Vagina (tissue), 2 donors: Measurements from ENCODE around the gene LMO1. TPM values are rescaled to one million over a fixed set of nuclear protein-coding genes. Genes with fewer than 3 reads are reported as not detected.

Source experiments
- DNase-seq, 2 donors: peaks; one replicate each; pipeline ENCODE4 v3.0.0-alpha.2; 2017; ENCODE audit errors: extremely low spot score in 2 of 2
- H3K27ac ChIP-seq: fragments of 200-600 bp; sonication (generic); one replicate; pipeline ENCODE4 v1.5.1; 2019
- H3K27me3 ChIP-seq: fragments of 200-600 bp; sonication (generic); one replicate; pipeline ENCODE4 v1.5.1; 2019
- H3K36me3 ChIP-seq, 2 donors: fragments of 200-600 bp; sonication (generic); one replicate each; pipeline ENCODE4 v1.5.1; 2017 to 2019
- H3K4me1 ChIP-seq: fragments of 200-600 bp; sonication (generic); one replicate; pipeline ENCODE4 v1.5.1; 2019
- H3K4me3 ChIP-seq, 2 donors: fragments of 200-600 bp; sonication (generic); 1 replicate in 1 of 2; 2 replicates in 1 of 2; pipeline ENCODE4 v1.5.1; 2016 to 2019
- H3K9me3 ChIP-seq: fragments of 200-600 bp; sonication (generic); one replicate; pipeline ENCODE4 v1.5.1; 2019
- POLR2A ChIP-seq, 2 donors: fragments of 450-650 bp; IDR thresholded peaks; one replicate each; pipeline ENCODE4 v1.6.1; 2017; ENCODE audit warnings: antibody characterized with exemption in 2 of 2, mild to moderate bottlenecking in 2 of 2, moderate library complexity in 2 of 2
- POLR2AphosphoS5 ChIP-seq, 2 donors: sonication (generic); formaldehyde crosslinking; IDR thresholded peaks; one replicate each; pipeline ENCODE4 v1.9.0; 2017; ENCODE audit warnings: antibody characterized with exemption in 2 of 2, mild to moderate bottlenecking in 2 of 2, low read depth in 1 of 2; ENCODE audit not compliant: insufficient read depth in 1 of 2
- intact Hi-C: fragments of 100-400 bp; cut with DNase I; formaldehyde crosslinking; loops from one replicate; pipeline ENCODE4 v1.15.1; 2023
- total RNA-seq: library from RNA; depleted of rRNA; stranded (reverse); fragments of >200 nt; gene quantifications from one replicate; pipeline ENCODE4 v1.2.3, GENCODE V29; 2016
- TF ChIP-seq, protein P1 (sequence below), 3 experiments: fragments of 450-650 bp in 2 of 3; fragments of 200-600 bp in 1 of 3; sonication (generic) in 1 of 3; IDR thresholded peaks; one replicate each; pipeline ENCODE4 v1.5.1; 2017 to 2019; ENCODE audit warnings: antibody characterized with exemption in 3 of 3, mild to moderate bottlenecking in 2 of 3, moderate library complexity in 2 of 3

LMO1 gene
- total RNA-seq = not detected

DNA sequence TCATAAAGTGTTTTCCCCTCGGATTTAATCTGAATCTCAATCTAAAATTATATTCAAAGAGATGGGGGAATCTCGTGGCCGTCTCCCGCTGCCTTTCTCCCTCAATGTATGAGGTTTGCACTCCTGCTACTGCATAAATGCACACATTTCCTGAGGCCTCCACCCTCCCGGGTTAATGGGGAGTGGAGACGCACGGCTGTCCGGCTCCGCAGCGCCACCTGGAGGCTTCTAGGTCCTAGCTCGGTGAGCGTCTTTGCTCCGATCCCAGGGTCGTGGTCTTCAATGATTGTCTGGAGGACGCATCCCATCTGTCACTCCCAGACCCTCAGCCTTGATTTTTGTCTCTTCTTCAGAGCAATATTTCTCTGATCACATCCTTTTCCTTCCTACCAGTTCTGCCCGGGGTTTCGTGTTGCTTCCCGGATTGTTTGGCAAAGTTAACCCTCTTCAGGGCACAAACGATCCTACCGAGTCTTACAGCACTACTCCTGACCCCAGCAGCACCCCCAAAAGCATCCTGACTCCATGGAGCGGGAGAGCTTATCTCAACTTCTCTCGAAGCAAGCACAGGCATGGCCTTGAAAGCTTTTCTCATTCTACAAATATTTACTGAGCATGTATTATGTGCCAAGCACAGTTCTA, at the start of gene LMO1:
Gene LMO1, minus strand, starts transcription at position 110 of the 642 bp plus-strand sequence. CDS start 516 bp downstream, outside the sequence.
- intact Hi-C loops = no loop called here
- no peaks in the 10 kb centered on the region for H3K9me3 ChIP-seq
- H3K36me3 ChIP-seq = no peaks in the 10 kb centered on the region
- H3K27me3 ChIP-seq = no peaks in the 10 kb centered on the region
- peak within 1 kb of the TSS; percentile 38 to 64 for H3K4me3 ChIP-seq
- DNase-seq = no peak
- H3K4me1 ChIP-seq = peaks cover 20% of the 10 kb centered on the region
- no peak within 1 kb of the TSS for H3K27ac ChIP-seq
- TF ChIP-seq, protein P1, sequence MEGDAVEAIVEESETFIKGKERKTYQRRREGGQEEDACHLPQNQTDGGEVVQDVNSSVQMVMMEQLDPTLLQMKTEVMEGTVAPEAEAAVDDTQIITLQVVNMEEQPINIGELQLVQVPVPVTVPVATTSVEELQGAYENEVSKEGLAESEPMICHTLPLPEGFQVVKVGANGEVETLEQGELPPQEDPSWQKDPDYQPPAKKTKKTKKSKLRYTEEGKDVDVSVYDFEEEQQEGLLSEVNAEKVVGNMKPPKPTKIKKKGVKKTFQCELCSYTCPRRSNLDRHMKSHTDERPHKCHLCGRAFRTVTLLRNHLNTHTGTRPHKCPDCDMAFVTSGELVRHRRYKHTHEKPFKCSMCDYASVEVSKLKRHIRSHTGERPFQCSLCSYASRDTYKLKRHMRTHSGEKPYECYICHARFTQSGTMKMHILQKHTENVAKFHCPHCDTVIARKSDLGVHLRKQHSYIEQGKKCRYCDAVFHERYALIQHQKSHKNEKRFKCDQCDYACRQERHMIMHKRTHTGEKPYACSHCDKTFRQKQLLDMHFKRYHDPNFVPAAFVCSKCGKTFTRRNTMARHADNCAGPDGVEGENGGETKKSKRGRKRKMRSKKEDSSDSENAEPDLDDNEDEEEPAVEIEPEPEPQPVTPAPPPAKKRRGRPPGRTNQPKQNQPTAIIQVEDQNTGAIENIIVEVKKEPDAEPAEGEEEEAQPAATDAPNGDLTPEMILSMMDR (IDR thresholded peaks at IDR 0.05) = peak; percentile 49 to 92 (median 75)
- TF ChIP-seq POLR2AphosphoS5 (IDR thresholded peaks at IDR 0.05; ENCODE audit: insufficient read depth in 1 of 2, low read depth in 1 of 2) (peak in 1 of 2 donors; percentile 14), POLR2A (IDR thresholded peaks at IDR 0.05) (no peak)

DNA sequence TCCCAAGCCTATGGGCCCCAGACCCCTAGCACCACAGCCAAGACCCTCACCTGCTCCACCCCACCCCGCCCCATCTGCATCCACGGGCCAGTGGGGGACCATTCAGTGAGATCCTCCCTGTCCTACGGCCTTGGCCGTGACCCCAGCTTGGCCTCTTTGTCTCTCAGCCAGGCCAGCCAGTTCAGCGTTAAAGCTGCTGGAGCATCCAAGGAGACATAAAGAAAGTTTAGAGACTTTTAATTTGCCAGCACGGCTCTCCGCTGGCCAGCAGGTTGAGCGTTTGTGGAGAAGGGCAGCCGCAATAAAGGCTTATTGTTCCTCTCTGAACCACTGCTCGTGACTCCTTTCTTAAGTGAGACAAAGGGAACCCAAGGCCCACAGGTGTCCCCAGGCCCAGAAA, 49.3 kb upstream of the LMO1 start:
- H3K9me3 ChIP-seq = no peaks in the 10 kb centered on the region
- no peak overlapping the region for H3K27ac ChIP-seq
- intact Hi-C loops = no loop called here
- no peak overlapping the region for H3K4me3 ChIP-seq
- DNase-seq = no peak
- H3K36me3 ChIP-seq = no peaks in the 10 kb centered on the region
- H3K27me3 ChIP-seq = no peaks in the 10 kb centered on the region
- TF ChIP-seq, protein P1 (IDR thresholded peaks at IDR 0.05) = no peak
- TF ChIP-seq POLR2AphosphoS5 (IDR thresholded peaks at IDR 0.05; ENCODE audit: insufficient read depth in 1 of 2, low read depth in 1 of 2) (no peak), POLR2A (IDR thresholded peaks at IDR 0.05) (no peak)
- peaks cover 5% of the 10 kb centered on the region for H3K4me1 ChIP-seq

DNA sequence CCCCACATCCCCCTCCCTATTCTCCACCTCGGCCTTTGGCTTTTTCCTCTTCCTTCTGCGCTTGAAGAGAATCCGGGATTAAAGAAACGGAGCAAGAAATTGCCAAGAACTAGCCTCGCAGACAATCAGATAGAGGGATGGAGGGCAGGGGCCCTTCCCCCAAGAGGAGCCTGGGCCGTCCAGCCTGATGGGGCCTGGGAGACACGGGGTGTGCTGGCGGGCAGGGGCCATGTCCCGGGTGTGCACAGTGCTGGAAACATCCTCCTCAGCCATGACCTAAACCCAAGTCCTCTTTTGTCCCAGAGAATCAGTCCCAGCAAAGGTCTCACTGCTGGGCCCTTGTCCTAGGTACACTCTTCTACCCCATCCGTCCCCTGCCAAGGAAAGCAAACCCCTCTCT, 47.7 kb upstream of the LMO1 start:
- TF ChIP-seq POLR2AphosphoS5 (IDR thresholded peaks at IDR 0.05; ENCODE audit: insufficient read depth in 1 of 2, low read depth in 1 of 2) = no peak
- TF ChIP-seq, protein P1 (IDR thresholded peaks at IDR 0.05) = no peak
- TF ChIP-seq POLR2A (IDR thresholded peaks at IDR 0.05) = no peak
- Histone ChIP-seq H3K4me3 (no peak overlapping the region), H3K9me3 (no peaks in the 10 kb centered on the region), H3K27ac (no peak overlapping the region), H3K36me3 (no peaks in the 10 kb centered on the region), H3K4me1 (no peaks in the 10 kb centered on the region), H3K27me3 (no peaks in the 10 kb centered on the region)
- intact Hi-C loops = no loop called here
- DNase-seq = no peak

DNA sequence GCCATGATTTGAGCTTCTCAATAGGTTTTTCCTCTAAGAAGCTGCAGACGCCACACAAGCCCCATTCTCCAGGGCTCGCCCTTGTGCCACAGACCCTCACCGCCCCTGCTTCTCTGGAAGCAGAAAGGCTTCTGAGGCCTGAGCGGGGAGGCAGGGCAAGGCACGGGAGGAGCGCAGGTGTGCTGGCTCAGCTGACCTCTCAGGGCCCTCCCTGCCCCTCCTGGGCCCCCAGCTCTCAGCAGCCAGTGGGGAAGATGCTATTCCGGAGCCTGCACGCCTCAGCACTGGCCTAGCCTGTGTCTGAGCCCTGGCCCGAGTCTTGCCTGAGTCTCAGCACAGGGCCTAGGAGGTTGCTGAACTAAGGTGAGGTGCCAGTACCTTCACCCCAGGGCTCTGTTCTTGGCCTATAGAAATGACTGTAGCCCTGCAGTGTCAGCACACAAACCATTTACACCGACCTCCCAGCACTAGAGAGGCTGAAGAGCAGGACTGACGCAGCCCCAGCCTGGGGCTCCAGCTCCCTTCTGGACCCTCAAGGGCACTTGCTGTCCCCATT, 47.1 kb upstream of the LMO1 start:
- intact Hi-C loops = no loop called here
- Histone ChIP-seq H3K36me3 (no peaks in the 10 kb centered on the region), H3K9me3 (no peaks in the 10 kb centered on the region), H3K4me3 (no peak overlapping the region), H3K27me3 (no peaks in the 10 kb centered on the region), H3K27ac (no peak overlapping the region), H3K4me1 (no peaks in the 10 kb centered on the region)
- TF ChIP-seq POLR2A (IDR thresholded peaks at IDR 0.05) = no peak
- TF ChIP-seq, protein P1 (IDR thresholded peaks at IDR 0.05) = no peak
- no peak for TF ChIP-seq POLR2AphosphoS5 (IDR thresholded peaks at IDR 0.05; ENCODE audit: insufficient read depth in 1 of 2, low read depth in 1 of 2)
- no peak for DNase-seq

DNA sequence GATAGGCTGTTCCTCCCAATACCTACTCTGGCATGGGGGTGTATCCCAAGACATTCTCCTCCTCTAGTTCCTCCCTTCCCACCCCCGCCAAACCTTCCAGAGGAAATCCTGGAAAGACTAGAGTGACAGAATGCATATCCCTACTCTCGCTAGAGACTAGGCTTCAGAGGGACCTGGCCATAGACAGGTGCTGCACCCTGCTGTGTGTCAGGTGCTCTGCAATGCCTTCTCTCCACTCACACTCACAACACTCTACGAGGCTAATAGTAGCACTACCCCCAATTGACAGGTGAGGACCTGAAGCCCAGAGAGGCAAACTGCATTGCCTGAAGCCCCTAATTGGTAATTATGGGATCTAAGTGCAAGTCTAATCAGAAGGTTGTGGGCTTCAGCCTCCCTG, 46.2 kb upstream of the LMO1 start:
- no peak for DNase-seq
- no peaks in the 10 kb centered on the region for H3K4me1 ChIP-seq
- no peaks in the 10 kb centered on the region for H3K9me3 ChIP-seq
- no peaks in the 10 kb centered on the region for H3K27me3 ChIP-seq
- intact Hi-C loops = no loop called here
- H3K27ac ChIP-seq = no peak overlapping the region
- TF ChIP-seq POLR2A (IDR thresholded peaks at IDR 0.05) (no peak), POLR2AphosphoS5 (IDR thresholded peaks at IDR 0.05; ENCODE audit: insufficient read depth in 1 of 2, low read depth in 1 of 2) (no peak)
- TF ChIP-seq, protein P1 (IDR thresholded peaks at IDR 0.05) = no peak
- no peak overlapping the region for H3K4me3 ChIP-seq
- H3K36me3 ChIP-seq = no peaks in the 10 kb centered on the region
